Measurements from ENCODE around the gene PNLIPRP1.

Gene PNLIPRP1

GRCh38 chr10:116599991-116600390 lies 9.2 kb downstream of the PNLIPRP1 start:
- DNase-seq (ENCODE audit: low read depth) = no peak

DNA sequence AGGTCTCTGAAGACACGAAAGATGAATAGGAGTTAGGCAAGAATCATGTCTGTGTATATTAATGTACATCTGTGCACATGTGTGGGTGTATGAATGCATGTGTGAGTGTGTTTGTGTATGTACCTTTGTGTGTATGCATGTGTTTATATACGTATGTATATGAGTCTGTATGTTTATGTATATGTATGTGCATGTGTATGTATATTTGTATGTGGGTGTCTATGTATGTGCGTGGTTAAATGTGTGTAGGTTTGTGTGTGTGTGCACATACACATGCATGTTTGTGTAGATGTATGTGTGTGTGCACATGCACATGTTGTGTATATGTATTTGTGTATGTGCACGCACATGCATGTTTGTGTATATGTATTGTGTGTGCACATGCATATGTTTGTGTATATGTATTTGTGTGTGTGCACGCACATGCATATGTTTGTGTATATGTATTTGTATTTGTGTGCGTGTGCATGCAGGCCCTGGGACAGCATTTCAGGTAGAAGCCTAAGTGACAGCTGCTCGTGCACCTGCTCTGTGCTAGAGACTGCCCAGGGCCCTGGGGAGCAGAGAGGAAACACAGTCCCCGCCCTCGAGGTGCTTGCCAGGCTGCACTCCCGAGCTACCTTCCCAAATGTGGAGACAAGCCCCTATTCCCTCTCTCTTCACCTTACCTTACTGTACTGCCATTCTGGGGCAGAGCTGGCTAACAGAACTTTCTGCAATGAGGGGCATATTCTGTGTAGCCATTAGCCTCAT lies 12.1 kb downstream of the PNLIPRP1 start:
- DNase-seq (ENCODE audit: low read depth) = no peak

- no peak for DNase-seq (ENCODE audit: low read depth)
Observed at GRCh38 chr10:116606061-116606483, 15.3 kb downstream of the PNLIPRP1 start.

GRCh38 chr10:116607336-116607735 lies 16.6 kb downstream of the PNLIPRP1 start:
- no peak for DNase-seq (ENCODE audit: low read depth)

- DNase-seq (ENCODE audit: low read depth) = no peak
Observed at GRCh38 chr10:116608686-116609594, 18.2 kb downstream of the PNLIPRP1 start.

GRCh38 chr10:116610443-116611152 lies 19.8 kb downstream of the PNLIPRP1 start:
- DNase-seq (ENCODE audit: low read depth) = no peak

DNA sequence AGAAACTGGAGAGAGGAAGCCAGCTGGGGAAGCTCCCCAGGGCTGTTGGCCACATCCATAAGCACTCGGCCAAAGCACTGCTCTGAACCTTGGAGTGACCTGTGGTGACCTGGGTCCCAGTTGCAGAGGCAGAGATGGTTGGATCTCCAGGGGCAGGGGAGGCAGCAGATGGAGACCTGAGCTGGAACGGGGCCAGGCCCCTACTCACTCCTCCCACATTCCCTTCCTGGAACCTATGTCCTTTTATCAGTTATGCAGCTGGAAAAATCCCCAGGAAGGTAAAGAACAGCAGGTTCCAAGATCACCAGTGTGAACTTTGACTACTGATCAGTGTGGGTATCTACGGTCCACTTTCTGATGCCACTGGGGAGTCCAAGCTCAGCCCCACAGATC lies 20.4 kb downstream of the PNLIPRP1 start:
- DNase-seq (ENCODE audit: low read depth) = no peak

- no peak for DNase-seq (ENCODE audit: low read depth)
Observed at GRCh38 chr10:116612107-116612769, 21.5 kb downstream of the PNLIPRP1 start.

DNA sequence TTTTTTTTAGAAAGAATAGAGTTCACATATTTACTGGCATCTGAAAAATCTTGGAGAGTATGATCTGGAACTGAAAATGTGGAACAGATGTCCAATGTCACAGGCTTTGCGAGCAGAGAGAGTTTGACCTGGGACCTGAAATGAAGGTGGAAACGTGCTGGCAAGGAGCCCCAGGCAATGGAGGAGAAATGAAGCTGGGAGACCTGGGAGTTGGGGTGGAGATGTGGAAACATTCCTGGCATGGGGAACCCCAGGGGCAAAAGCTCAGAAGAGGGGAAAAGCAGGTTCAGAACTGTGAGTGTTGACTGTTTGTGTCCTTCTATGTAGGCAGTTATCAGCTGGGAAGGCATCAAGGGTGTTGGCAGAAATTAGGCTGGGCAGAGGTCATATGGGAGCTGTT lies 22.7 kb downstream of the PNLIPRP1 start:
- no peak for DNase-seq (ENCODE audit: low read depth)

- DNase-seq (ENCODE audit: low read depth) = no peak
Observed at GRCh38 chr10:116614796-116615195, 24.0 kb downstream of the PNLIPRP1 start.

DNA sequence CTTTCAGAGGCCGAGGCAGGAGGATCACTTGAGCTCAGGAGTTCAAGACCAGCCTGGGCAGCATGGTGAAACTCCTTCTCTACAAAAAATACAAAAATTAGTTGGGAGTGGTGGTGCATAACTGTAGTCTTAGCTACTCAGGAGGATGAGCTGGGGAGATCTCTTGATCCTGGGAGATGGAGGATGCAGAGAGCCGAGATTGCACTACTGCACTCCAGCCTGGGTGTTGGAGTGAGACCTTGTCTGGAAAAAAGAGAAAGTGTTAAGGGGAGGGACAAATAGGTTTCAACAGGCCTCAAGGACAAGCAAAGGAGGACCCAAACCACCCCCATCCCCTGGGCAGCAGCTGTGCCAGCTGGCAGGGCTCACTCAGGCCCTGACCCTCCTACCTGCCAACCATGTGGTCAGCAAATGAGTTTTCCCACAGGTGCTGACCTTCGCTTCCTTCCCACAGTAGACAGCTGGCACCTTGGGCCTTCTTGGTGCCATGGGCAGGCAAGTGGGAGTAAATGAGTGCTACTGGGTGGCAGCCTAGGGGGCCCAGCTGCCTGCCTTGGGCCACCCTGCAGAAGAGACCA lies 24.5 kb downstream of the PNLIPRP1 start:
- DNase-seq (ENCODE audit: low read depth) = no peak

DNA sequence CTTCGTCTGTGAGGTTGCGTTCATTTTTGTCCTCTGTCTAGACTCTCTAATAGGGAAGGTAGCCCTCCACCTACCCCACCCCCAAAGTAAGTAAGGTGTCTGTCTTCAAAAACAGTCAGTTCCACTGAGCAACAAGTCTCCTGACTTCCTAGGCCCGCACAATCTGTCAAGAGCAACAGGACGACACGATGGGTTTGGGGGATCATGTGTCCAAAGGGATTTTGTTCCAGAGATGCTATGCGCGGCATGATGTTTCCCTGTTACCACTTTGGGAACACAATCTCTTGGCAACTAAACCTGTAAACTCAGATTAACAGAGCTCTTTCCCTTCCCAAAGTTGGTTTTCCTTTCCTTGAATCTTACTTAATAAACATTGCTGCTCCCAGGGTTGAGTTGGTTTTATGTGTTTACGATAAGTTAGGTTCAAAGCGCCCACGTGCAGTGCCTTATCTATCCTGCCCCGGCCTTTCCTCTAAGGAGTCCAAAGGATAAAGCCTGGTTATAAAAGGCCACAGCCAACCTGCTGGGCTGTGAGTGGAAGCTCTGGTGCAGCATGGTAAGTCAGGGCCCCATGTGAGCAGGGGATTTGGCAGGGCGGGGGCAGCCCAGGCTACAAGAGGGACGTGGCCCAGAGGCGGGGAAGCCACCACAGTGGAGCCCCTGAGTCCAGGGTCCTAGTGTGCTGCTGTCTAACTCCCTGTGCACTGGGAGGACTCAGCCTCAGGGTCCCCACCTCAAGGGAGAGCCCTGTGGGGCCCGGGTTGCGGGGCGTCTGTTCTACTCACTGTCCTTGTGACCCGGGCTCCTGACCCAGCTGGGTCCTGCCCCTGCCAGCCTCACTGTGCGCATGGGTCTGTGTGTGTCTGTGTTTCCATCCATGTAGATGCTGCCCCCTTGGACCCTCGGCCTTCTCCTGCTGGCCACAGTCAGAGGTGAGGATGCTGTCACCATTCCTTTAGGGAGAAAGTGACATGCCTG lies 30.0 kb downstream of the PNLIPRP1 start, which contains the start of gene PNLIPRP2:
Gene PNLIPRP2 (plus strand): TSS at position 531 of the 978 bp plus-strand sequence.
- DNase-seq (ENCODE audit: low read depth) = no peak

DNA sequence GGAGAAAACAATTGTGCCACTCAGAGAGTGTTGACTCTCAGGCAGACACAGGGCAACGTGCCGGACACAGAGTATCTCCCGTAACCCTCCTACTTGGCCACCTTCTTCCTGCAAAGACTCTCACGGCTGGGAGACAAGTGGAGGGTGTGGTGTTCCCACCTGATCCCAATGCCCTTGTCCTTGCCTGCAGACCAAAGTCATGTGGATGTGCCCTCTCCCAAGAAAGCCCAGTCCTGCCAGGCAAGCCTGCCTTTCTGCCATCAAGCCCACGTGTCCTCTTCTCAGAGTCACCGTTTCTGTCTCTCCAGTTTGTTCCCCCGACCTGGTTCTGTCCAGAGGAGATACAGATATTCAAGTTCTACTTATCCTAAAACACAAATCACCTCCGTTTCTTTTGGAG lies 30.7 kb downstream of the PNLIPRP1 start:
- no peak for DNase-seq (ENCODE audit: low read depth)

DNA sequence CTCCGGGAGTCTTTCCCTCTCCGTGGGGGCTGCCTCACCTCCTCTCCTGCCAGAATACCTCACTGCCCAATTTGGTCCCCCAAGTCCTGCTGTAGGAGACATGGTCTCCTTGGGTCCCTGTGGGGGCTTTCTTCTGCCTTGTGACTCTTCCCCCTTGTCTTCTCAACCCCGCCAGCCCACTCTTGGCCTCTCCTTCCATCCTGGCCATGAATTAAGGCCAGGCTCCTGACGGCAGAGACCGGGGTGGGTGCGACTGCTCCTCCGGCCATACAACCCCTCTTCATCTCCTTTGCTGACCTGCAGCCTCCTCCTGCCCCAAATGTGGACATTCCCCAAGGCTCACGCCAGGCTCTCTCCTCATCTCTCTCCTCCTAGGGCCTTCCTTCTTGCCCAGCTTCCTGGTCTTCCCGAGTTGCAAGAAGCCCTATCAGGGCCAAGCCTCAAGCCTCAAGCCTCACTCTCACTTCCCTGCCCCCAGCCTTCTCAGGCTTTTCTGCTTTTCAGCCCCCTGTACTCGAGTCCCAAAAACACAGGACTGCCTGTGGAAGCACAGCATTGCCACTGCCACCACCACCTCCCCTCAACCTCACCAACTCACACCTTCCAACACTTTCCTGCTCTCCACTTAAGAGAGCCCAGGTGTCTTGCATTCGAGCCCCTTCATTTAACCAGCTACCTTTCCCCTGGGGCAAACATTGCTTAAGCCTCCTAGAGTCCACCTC lies 31.3 kb downstream of the PNLIPRP1 start:
- DNase-seq (ENCODE audit: low read depth) = no peak

DNA sequence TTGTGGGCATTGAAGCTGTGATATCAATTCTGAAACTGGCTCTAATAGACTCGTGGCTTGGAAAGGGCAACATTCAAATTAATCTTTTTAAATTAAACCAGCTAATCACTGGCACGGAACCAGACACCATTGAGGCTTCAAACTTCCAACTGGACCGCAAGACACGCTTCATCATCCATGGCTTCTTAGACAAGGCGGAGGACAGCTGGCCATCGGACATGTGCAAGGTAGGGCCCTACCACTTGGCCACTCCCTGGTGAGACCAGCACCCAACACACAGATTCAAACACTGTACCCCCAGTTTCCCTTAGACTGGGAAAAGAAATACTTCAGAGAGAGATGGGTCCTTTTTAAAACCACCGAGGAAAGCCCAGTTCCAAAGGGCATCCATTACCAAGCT lies 35.1 kb downstream of the PNLIPRP1 start:
- no peak for DNase-seq (ENCODE audit: low read depth)

GRCh38 chr10:116626815-116627214 lies 36.1 kb downstream of the PNLIPRP1 start:
- no peak for DNase-seq (ENCODE audit: low read depth)

DNA sequence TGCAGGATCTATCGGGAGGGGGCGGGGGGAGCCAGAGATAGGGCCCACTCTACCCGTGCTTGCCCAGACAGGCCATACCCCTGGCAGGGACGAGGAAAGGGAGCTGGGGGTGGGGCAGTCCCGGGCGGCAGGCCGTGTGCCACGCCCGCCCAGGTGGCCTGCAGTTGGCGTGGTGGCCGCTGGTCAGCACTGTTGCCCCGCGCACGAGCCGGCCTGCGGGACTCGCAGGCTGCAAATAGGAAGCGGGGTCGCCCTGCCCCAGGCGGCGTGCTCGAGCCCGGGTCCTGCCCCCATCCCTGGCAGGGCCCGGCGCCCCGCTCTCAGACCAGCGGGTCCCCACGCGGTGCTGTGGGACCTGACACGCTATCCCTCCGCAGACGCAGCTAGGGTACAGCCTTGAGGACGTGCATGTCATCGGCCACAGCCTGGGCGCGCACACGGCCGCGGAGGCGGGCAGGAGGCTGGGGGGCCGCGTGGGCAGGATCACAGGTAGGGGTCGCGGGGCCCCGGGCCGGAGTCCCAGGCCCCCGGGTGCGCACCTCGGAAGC lies 36.7 kb downstream of the PNLIPRP1 start:
- DNase-seq (ENCODE audit: low read depth) = no peak

GRCh38 chr10:116629340-116629739 lies 38.6 kb downstream of the PNLIPRP1 start:
- DNase-seq (ENCODE audit: low read depth) = no peak

DNA sequence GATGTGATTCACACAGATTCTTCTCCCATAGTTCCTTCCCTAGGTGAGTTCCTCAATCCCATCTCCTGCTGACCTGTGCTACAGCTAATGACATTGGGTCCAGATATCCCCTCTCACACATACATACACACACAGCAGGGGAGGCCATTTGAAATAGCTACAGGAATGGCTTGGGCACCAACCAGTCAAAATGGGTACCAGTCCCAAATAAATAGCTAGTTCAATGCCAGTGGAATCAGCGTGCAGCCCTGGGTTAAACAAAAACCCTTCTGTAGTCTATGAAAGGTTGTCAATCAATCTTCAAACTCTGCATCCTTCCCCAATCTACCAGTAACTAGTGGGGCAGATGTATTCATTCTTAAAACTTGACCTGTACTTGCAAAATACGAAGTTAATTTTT lies 39.3 kb downstream of the PNLIPRP1 start:
- no peak for DNase-seq (ENCODE audit: low read depth)
